Measurements from ENCODE around the gene PLCB4.

The PLCB4 gene

GRCh38 chr20:9411833-9412232 lies 342.9 kb downstream of the PLCB4 start:
- no peak for TF ChIP-seq REST (IDR thresholded peaks at IDR 0.05; ENCODE audit: insufficient replicate concordance, low read depth)
- TF ChIP-seq, protein P1, sequence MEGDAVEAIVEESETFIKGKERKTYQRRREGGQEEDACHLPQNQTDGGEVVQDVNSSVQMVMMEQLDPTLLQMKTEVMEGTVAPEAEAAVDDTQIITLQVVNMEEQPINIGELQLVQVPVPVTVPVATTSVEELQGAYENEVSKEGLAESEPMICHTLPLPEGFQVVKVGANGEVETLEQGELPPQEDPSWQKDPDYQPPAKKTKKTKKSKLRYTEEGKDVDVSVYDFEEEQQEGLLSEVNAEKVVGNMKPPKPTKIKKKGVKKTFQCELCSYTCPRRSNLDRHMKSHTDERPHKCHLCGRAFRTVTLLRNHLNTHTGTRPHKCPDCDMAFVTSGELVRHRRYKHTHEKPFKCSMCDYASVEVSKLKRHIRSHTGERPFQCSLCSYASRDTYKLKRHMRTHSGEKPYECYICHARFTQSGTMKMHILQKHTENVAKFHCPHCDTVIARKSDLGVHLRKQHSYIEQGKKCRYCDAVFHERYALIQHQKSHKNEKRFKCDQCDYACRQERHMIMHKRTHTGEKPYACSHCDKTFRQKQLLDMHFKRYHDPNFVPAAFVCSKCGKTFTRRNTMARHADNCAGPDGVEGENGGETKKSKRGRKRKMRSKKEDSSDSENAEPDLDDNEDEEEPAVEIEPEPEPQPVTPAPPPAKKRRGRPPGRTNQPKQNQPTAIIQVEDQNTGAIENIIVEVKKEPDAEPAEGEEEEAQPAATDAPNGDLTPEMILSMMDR (IDR thresholded peaks at IDR 0.05; ENCODE audit: insufficient read depth, low read length): no peak
- no peak for TF ChIP-seq POLR2AphosphoS5 (IDR thresholded peaks at IDR 0.05; ENCODE audit: low read depth)
- no peak for TF ChIP-seq SPI1 (IDR thresholded peaks at IDR 0.05; ENCODE audit: borderline replicate concordance, low read depth)
- TF ChIP-seq GABPA (IDR thresholded peaks at IDR 0.05; ENCODE audit: low read depth): no peak
- DNase-seq (ENCODE audit: low read depth in 1 of 2, low spot score in 1 of 2): no peak
- Histone ChIP-seq H3K4me3 (replicated peaks; ENCODE audit: insufficient read depth, low read length) (no peak overlapping the region), H3K27me3 (ENCODE audit: insufficient read depth, poor library complexity, severe bottlenecking) (no peaks in the 10 kb centered on the region), H3K27ac (replicated peaks) (no peak overlapping the region)

GRCh38 chr20:9412309-9412708 lies 343.4 kb downstream of the PLCB4 start:
- TF ChIP-seq POLR2AphosphoS5 (IDR thresholded peaks at IDR 0.05; ENCODE audit: low read depth) (no peak), GABPA (IDR thresholded peaks at IDR 0.05; ENCODE audit: low read depth) (no peak)
- H3K27me3 ChIP-seq (ENCODE audit: insufficient read depth, poor library complexity, severe bottlenecking): no peaks in the 10 kb centered on the region
- no peak overlapping the region for H3K27ac ChIP-seq (replicated peaks)
- no peak for DNase-seq (ENCODE audit: low read depth in 1 of 2, low spot score in 1 of 2)
- no peak overlapping the region for H3K4me3 ChIP-seq (replicated peaks; ENCODE audit: insufficient read depth, low read length)

DNA sequence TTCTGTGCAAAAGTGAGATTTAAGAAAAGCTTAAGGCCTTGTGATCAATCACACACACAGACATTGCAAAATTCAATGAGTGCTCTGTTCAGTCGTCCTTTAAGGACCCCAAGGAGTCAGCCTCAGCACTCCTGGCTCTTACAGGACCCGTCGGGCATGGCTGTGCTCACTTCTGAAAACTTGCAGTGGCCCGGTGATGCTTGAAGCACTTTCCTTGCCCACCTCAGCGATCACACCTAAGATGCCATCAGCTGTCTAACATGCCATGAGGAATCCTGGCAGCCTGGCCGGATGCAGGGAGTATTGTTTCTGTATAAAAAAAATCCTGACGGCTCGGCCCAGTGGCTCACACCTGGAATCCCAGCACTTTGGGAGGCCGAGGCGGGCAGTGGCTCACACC lies 344.1 kb downstream of the PLCB4 start:
- Histone ChIP-seq H3K4me3 (replicated peaks; ENCODE audit: insufficient read depth, low read length) (no peak overlapping the region), H3K27me3 (ENCODE audit: insufficient read depth, poor library complexity, severe bottlenecking) (no peaks in the 10 kb centered on the region), H3K27ac (replicated peaks) (no peak overlapping the region)
- TF ChIP-seq SPI1 (IDR thresholded peaks at IDR 0.05; ENCODE audit: borderline replicate concordance, low read depth) (no peak), REST (IDR thresholded peaks at IDR 0.05; ENCODE audit: insufficient replicate concordance, low read depth) (no peak), GABPA (IDR thresholded peaks at IDR 0.05; ENCODE audit: low read depth) (no peak), POLR2AphosphoS5 (IDR thresholded peaks at IDR 0.05; ENCODE audit: low read depth) (no peak)
- TF ChIP-seq, protein P1 (IDR thresholded peaks at IDR 0.05; ENCODE audit: insufficient read depth, low read length): no peak
- no peak for DNase-seq (ENCODE audit: low read depth in 1 of 2, low spot score in 1 of 2)

- no peak for TF ChIP-seq SPI1 (IDR thresholded peaks at IDR 0.05; ENCODE audit: borderline replicate concordance, low read depth)
- TF ChIP-seq REST (IDR thresholded peaks at IDR 0.05; ENCODE audit: insufficient replicate concordance, low read depth): no peak
- TF ChIP-seq, protein P1 (IDR thresholded peaks at IDR 0.05; ENCODE audit: insufficient read depth, low read length): no peak
- TF ChIP-seq GABPA (IDR thresholded peaks at IDR 0.05; ENCODE audit: low read depth): no peak
- no peak for TF ChIP-seq POLR2AphosphoS5 (IDR thresholded peaks at IDR 0.05; ENCODE audit: low read depth)
- H3K27me3 ChIP-seq (ENCODE audit: insufficient read depth, poor library complexity, severe bottlenecking): no peaks in the 10 kb centered on the region
- no peak overlapping the region for H3K27ac ChIP-seq (replicated peaks)
- no peak overlapping the region for H3K4me3 ChIP-seq (replicated peaks; ENCODE audit: insufficient read depth, low read length)
- no peak for DNase-seq (ENCODE audit: low read depth in 1 of 2, low spot score in 1 of 2)
These were observed 346.5 kb downstream of the PLCB4 start for GRCh38 chr20:9415426-9415825.
